Neural progenitor cell (in vitro differentiated cells): Measurements from ENCODE around the gene TSC22D4.

Experiments
- EZH2phosphoT487 ChIP-seq: fragments of 200-600 bp; sonication (generic); IDR thresholded peaks from 2 replicates; pipeline ENCODE4 v1.6.1; 2017; ENCODE audit warnings: antibody characterized with exemption
- TF ChIP-seq, protein P1 (sequence below): fragments of 200-600 bp; sonication (generic); IDR thresholded peaks from 2 replicates; pipeline ENCODE4 v1.5.1; 2017; ENCODE audit warnings: antibody characterized with exemption, mild to moderate bottlenecking

DNA sequence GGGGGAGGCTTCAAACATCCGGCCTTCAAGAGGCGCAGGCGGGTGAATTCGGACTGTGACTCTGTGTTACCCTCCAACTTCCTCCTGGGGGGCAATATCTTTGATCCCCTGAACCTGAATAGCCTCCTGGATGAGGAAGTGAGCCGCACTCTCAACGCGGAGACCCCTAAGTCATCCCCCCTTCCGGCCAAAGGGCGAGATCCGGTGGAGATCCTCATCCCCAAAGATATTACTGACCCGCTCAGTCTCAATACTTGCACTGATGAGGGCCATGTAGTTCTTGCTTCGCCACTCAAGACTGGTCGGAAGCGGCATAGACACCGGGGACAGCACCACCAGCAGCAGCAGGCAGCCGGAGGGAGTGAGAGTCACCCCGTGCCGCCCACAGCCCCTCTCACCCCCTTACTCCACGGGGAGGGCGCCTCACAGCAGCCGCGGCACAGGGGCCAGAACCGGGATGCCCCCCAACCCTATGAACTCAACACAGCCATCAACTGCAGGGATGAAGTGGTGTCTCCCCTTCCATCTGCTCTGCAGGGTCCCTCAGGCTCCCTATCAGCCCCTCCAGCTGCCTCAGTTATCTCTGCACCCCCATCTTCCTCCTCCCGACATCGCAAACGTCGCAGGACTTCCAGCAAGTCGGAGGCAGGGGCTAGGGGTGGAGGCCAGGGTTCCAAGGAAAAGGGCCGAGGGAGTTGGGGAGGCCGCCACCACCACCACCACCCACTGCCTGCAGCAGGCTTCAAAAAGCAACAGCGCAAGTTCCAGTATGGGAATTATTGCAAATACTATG lies 48.3 kb downstream of the TSC22D4 start:
- TF ChIP-seq, protein P1, sequence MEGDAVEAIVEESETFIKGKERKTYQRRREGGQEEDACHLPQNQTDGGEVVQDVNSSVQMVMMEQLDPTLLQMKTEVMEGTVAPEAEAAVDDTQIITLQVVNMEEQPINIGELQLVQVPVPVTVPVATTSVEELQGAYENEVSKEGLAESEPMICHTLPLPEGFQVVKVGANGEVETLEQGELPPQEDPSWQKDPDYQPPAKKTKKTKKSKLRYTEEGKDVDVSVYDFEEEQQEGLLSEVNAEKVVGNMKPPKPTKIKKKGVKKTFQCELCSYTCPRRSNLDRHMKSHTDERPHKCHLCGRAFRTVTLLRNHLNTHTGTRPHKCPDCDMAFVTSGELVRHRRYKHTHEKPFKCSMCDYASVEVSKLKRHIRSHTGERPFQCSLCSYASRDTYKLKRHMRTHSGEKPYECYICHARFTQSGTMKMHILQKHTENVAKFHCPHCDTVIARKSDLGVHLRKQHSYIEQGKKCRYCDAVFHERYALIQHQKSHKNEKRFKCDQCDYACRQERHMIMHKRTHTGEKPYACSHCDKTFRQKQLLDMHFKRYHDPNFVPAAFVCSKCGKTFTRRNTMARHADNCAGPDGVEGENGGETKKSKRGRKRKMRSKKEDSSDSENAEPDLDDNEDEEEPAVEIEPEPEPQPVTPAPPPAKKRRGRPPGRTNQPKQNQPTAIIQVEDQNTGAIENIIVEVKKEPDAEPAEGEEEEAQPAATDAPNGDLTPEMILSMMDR, result no peak
- TF ChIP-seq EZH2phosphoT487, result no peak
